ENCODE results near the gene CCDC134. TPM values are rescaled to one million over a fixed set of nuclear protein-coding genes. Genes with fewer than 3 reads are reported as not detected.

Gene CCDC134
- polyA plus RNA-seq, 1 of the 3 experiments (the other 2 are of a cell fraction), result 2.0 TPM

DNA sequence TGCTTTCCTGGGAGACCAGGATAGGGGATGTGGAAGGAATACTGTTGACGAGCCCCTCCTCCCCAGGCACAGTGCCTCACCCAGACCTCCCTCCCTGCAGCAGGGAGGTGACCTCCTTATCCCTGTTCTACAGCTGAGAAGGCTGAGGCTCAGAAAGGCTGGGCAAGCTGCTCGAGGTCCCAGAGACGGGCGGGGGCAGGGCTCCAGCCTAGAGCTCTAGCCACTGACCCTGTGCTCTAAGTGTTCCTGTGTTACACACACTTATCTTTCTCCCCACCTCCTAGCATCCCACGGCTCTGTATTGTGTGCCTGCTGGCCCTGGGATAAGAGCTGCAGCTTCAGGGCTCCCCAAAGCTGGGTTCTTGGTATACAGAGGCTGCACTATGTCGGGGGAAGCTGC is 7.9 kb downstream of the CCDC134 start (continued):
- TF ChIP-seq ZBTB33 (IDR thresholded peaks at IDR 0.05; ENCODE audit: borderline replicate concordance, low read depth) (no peak), JUND (IDR thresholded peaks at IDR 0.05) (no peak), NFIC (IDR thresholded peaks at IDR 0.05; ENCODE audit: borderline replicate concordance) (no peak), USF2 (IDR thresholded peaks at IDR 0.05; ENCODE audit: borderline replicate concordance, low read depth, low read length) (no peak), MXI1 (IDR thresholded peaks at IDR 0.05; ENCODE audit: low read depth, low read length) (no peak), RCOR1 (IDR thresholded peaks at IDR 0.05; ENCODE audit: low read length) (no peak), SIN3A (IDR thresholded peaks at IDR 0.05; ENCODE audit: borderline replicate concordance, low read depth, low read length) (no peak)
- TF ChIP-seq, protein P1, sequence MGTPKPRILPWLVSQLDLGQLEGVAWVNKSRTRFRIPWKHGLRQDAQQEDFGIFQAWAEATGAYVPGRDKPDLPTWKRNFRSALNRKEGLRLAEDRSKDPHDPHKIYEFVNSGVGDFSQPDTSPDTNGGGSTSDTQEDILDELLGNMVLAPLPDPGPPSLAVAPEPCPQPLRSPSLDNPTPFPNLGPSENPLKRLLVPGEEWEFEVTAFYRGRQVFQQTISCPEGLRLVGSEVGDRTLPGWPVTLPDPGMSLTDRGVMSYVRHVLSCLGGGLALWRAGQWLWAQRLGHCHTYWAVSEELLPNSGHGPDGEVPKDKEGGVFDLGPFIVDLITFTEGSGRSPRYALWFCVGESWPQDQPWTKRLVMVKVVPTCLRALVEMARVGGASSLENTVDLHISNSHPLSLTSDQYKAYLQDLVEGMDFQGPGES (IDR thresholded peaks at IDR 0.05; ENCODE audit: low read depth, low read length), result no peak

- Histone ChIP-seq H3K9me2 (no peaks in the 10 kb centered on the region), H3K79me2 (ENCODE audit: insufficient read depth) (no peaks in the 10 kb centered on the region), H3K9ac (no peak overlapping the region), H3K4me2 (no peak overlapping the region), H3K4me1 (ENCODE audit: control insufficient read depth in 1 of 2, insufficient read depth in 2 of 2, low read depth in 1 of 2, low read length in 1 of 2) (no peaks in the 10 kb centered on the region), H3K4me3 (ENCODE audit: low read depth in 2 of 2, low read length in 1 of 2) (no peak overlapping the region), H3K27me3 (ENCODE audit: insufficient read depth) (no peaks in the 10 kb centered on the region), H2AFZ (ENCODE audit: low read depth) (no peak overlapping the region), H3K27ac (ENCODE audit: low read depth in 2 of 2, low read length in 1 of 2) (no peak overlapping the region), H3K36me3 (replicated peaks in 1 of 2; ENCODE audit: control insufficient read depth in 1 of 2, insufficient read depth in 2 of 2, low read length in 1 of 2) (no peaks in the 10 kb centered on the region), H4K20me1 (ENCODE audit: insufficient read depth) (no peaks in the 10 kb centered on the region), H3F3A (replicated peaks; ENCODE audit: insufficient read depth) (no peaks in the 10 kb centered on the region), H3K9me3 (no peaks in the 10 kb centered on the region)
- TF ChIP-seq NRF1 (IDR thresholded peaks at IDR 0.05; ENCODE audit: low read depth, low read length) (no peak), JUND (IDR thresholded peaks at IDR 0.05) (no peak), YY1 (IDR thresholded peaks at IDR 0.05; ENCODE audit: low read depth) (no peak), POLR2AphosphoS5 (IDR thresholded peaks at IDR 0.05; ENCODE audit: low read depth, low read length) (no peak), REST (IDR thresholded peaks at IDR 0.05; ENCODE audit: low read depth, low read length) (no peak), FOXJ3 (CRISPR knock-in tag; IDR thresholded peaks at IDR 0.05) (no peak), CHD2 (IDR thresholded peaks at IDR 0.05; ENCODE audit: low read length, partially characterized antibody) (no peak), GATA2 (CRISPR knock-in tag; IDR thresholded peaks at IDR 0.05) (no peak), SMC3 (IDR thresholded peaks at IDR 0.05; ENCODE audit: low read depth, low read length) (no peak), FOSL2 (IDR thresholded peaks at IDR 0.05; ENCODE audit: borderline replicate concordance, low read depth) (no peak), NFIC (IDR thresholded peaks at IDR 0.05; ENCODE audit: borderline replicate concordance) (no peak), PBX3 (IDR thresholded peaks at IDR 0.05) (no peak), MEF2A (IDR thresholded peaks at IDR 0.05; ENCODE audit: borderline replicate concordance, low read depth) (no peak), RFX5 (IDR thresholded peaks at IDR 0.05; ENCODE audit: low read length) (no peak), GABPA (IDR thresholded peaks at IDR 0.05; ENCODE audit: low read depth) (no peak), USF2 (IDR thresholded peaks at IDR 0.05; ENCODE audit: borderline replicate concordance, low read depth, low read length) (no peak)
- no peak for DNase-seq
- ChIA-PET POLR2A (no interaction called here), CTCF (interaction anchor here (1.4 kb wide), 1 partner anchor 131 kb away, joined by 4 read pairs; no protein-coding TSS in a partner anchor)
- 86% methylated on average over 1 of the region's 12 CpGs for WGBS (ENCODE audit: low lambda C conversion rate)
These were observed 9.5 kb downstream of the CCDC134 start for GRCh38 chr22:41810022-41810421.
